ENCODE results near the gene GIPC2. TPM values are rescaled to one million over a fixed set of nuclear protein-coding genes. Genes with fewer than 3 reads are reported as not detected.

Gene GIPC2
- total and polyA plus RNA-seq, 2 donors (not counting 1 experiment from before 2014, with no cell fraction given): not detected

DNA sequence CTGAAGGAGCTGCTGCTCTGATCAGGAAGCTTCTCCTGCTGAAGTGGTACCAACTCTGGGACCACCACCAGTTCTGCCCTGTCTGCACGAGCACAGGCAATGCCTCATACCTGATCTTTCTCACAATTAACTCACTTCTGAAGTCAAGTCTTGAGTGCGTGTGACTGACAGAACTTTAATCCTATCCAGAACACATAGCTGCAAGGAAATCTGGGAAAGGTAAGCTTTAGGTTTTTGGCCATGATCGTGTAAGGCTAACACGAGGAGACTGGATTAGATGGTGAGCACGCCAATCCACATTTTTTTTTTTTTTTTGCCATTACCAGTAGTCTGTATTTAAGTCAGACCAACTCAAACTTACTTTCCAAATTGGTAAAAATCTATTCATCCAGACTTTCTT lies 101.3 kb downstream of the GIPC2 start:
- H3K79me2 ChIP-seq (ENCODE audit: control insufficient read depth, insufficient read depth, low read length): no peaks in the 10 kb centered on the region
- H2AFZ ChIP-seq (ENCODE audit: insufficient read depth, low read depth, low read length, poor library complexity, severe bottlenecking): no peak overlapping the region
- Mint-ChIP-seq H3K4me3 (no peak overlapping the region), H3K9me3 (ENCODE audit: insufficient read depth) (no peaks in the 10 kb centered on the region), H3K4me1 (peaks cover 19% of the 10 kb centered on the region), H3K27ac (no peak overlapping the region), H3K27me3 (peaks cover 19% of the 10 kb centered on the region)
- H3K9me3 ChIP-seq (ENCODE audit: control extremely low read depth in 1 of 3, control insufficient read depth in 2 of 3, insufficient read depth in 1 of 3, low read length in 2 of 3): no peaks in the 10 kb centered on the region
- POLR2A ChIA-PET: no interaction called here
- no peak for TF ChIP-seq EZH2 (IDR thresholded peaks at IDR 0.05; ENCODE audit: borderline replicate concordance, insufficient read depth, low read depth, low read length, poor library complexity, severe bottlenecking)
- TF ChIP-seq, protein P1, sequence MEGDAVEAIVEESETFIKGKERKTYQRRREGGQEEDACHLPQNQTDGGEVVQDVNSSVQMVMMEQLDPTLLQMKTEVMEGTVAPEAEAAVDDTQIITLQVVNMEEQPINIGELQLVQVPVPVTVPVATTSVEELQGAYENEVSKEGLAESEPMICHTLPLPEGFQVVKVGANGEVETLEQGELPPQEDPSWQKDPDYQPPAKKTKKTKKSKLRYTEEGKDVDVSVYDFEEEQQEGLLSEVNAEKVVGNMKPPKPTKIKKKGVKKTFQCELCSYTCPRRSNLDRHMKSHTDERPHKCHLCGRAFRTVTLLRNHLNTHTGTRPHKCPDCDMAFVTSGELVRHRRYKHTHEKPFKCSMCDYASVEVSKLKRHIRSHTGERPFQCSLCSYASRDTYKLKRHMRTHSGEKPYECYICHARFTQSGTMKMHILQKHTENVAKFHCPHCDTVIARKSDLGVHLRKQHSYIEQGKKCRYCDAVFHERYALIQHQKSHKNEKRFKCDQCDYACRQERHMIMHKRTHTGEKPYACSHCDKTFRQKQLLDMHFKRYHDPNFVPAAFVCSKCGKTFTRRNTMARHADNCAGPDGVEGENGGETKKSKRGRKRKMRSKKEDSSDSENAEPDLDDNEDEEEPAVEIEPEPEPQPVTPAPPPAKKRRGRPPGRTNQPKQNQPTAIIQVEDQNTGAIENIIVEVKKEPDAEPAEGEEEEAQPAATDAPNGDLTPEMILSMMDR (IDR thresholded peaks at IDR 0.05): no peak
- ATAC-seq (ENCODE audit: low read depth) (no peak), DNase-seq (no peak)
- no peak overlapping the region for H3K9ac ChIP-seq (ENCODE audit: low read length)
- no peaks in the 10 kb centered on the region for H4K20me1 ChIP-seq (ENCODE audit: control insufficient read depth, insufficient read depth, low read length, poor library complexity, severe bottlenecking)
- CTCF ChIA-PET: interaction anchor here (0.6 to 2.4 kb wide), 3 partner anchors 9 to 32 kb away, joined by 3 to 9 read pairs (median 3); no protein-coding TSS in a partner anchor
- H3K4me2 ChIP-seq (replicated peaks; ENCODE audit: low read depth, low read length, poor library complexity, severe bottlenecking): no peak overlapping the region
- no peaks in the 10 kb centered on the region for H3K27me3 ChIP-seq (replicated peaks in 1 of 4; ENCODE audit: control extremely low read depth in 1 of 4, control insufficient read depth in 3 of 4, insufficient read depth in 4 of 4, low read length in 3 of 4)
- no peak overlapping the region for H3K27ac ChIP-seq (ENCODE audit: low read length in 2 of 2)
- intact Hi-C loops (cut with micrococcal nuclease): no loop called here
- H3K4me3 ChIP-seq (ENCODE audit: control extremely low read depth in 1 of 5, extremely low read depth in 1 of 5, insufficient read depth in 1 of 5, low read depth in 2 of 5, low read length in 4 of 5): no peak overlapping the region
- no peaks in the 10 kb centered on the region for H3K36me3 ChIP-seq (replicated peaks in 1 of 2; ENCODE audit: control extremely low read depth in 1 of 2, control insufficient read depth in 1 of 2, extremely low read depth in 1 of 2, insufficient read depth in 2 of 2, low read length in 1 of 2)
- WGBS (ENCODE audit: insufficient coverage): 100% methylated on average over 1 of the region's 5 CpGs
- H3K4me1 ChIP-seq (ENCODE audit: control insufficient read depth in 2 of 2, insufficient read depth in 2 of 2, low read length in 2 of 2): peaks cover 13 to 15% of the 10 kb centered on the region in 2 donors

- no peak overlapping the region for H3K27ac Mint-ChIP-seq
Observed at GRCh38 chr1:78153092-78153736, 107.4 kb downstream of the GIPC2 start.

More at GRCh38 chr1:78153092-78153736, 107.4 kb downstream of the GIPC2 start:
- intact Hi-C loops (cut with micrococcal nuclease): no loop called here
- POLR2A ChIA-PET: no interaction called here
- no peak overlapping the region for H2AFZ ChIP-seq (ENCODE audit: insufficient read depth, low read depth, low read length, poor library complexity, severe bottlenecking)
- no peaks in the 10 kb centered on the region for H3K9me3 Mint-ChIP-seq (ENCODE audit: insufficient read depth)
- no peak overlapping the region for H3K9ac ChIP-seq (ENCODE audit: low read length)
- H3K79me2 ChIP-seq (ENCODE audit: control insufficient read depth, insufficient read depth, low read length): no peaks in the 10 kb centered on the region
- no peak overlapping the region for H3K4me3 Mint-ChIP-seq
- H3K36me3 ChIP-seq (replicated peaks in 1 of 2; ENCODE audit: control extremely low read depth in 1 of 2, control insufficient read depth in 1 of 2, extremely low read depth in 1 of 2, insufficient read depth in 2 of 2, low read length in 1 of 2): no peaks in the 10 kb centered on the region
- H3K4me2 ChIP-seq (replicated peaks; ENCODE audit: low read depth, low read length, poor library complexity, severe bottlenecking): no peak overlapping the region
- ATAC-seq (ENCODE audit: low read depth) (no peak), DNase-seq (no peak)
- no peak overlapping the region for H3K27ac ChIP-seq (ENCODE audit: low read length in 2 of 2)
- H3K4me3 ChIP-seq (ENCODE audit: control extremely low read depth in 1 of 5, extremely low read depth in 1 of 5, insufficient read depth in 1 of 5, low read depth in 2 of 5, low read length in 4 of 5): no peak overlapping the region
- H3K9me3 ChIP-seq (ENCODE audit: control extremely low read depth in 1 of 3, control insufficient read depth in 2 of 3, insufficient read depth in 1 of 3, low read length in 2 of 3): no peaks in the 10 kb centered on the region
- no peaks in the 10 kb centered on the region for H3K4me1 ChIP-seq (ENCODE audit: control insufficient read depth in 2 of 2, insufficient read depth in 2 of 2, low read length in 2 of 2)
- H4K20me1 ChIP-seq (ENCODE audit: control insufficient read depth, insufficient read depth, low read length, poor library complexity, severe bottlenecking): no peaks in the 10 kb centered on the region
- H3K27me3 ChIP-seq (replicated peaks in 1 of 4; ENCODE audit: control extremely low read depth in 1 of 4, control insufficient read depth in 3 of 4, insufficient read depth in 4 of 4, low read length in 3 of 4): no peaks in the 10 kb centered on the region
- no peaks in the 10 kb centered on the region for H3K4me1 Mint-ChIP-seq
- 94% methylated on average over 4 of the region's 4 CpGs for WGBS (ENCODE audit: insufficient coverage)
- CTCF ChIA-PET: no interaction called here
- peaks cover 23% of the 10 kb centered on the region for H3K27me3 Mint-ChIP-seq
- TF ChIP-seq, protein P1 (IDR thresholded peaks at IDR 0.05): no peak
- no peak for TF ChIP-seq EZH2 (IDR thresholded peaks at IDR 0.05; ENCODE audit: borderline replicate concordance, insufficient read depth, low read depth, low read length, poor library complexity, severe bottlenecking)

Data from B cell (primary cell).